A673 (cell line): ENCODE measurements around the gene ACKR2.

Source experiments
- CTCF ChIP-seq: fragments of 300-800, 200-600 bp; sonication (generic); conservative IDR thresholded peaks from 2 replicates; pipeline ENCODE4 v1.5.1; 2017; ENCODE audit warnings: low read depth, mild to moderate bottlenecking, antibody characterized with exemption, low read length, moderate library complexity, mixed read lengths
- EZH2 ChIP-seq: fragments of 200-600 bp; sonication (generic); IDR thresholded peaks from 2 replicates; pipeline ENCODE4 v1.6.1; 2017; ENCODE audit warnings: borderline replicate concordance, low read depth, mild to moderate bottlenecking, mixed read lengths, antibody characterized with exemption, low read length; ENCODE audit not compliant: poor library complexity, severe bottlenecking

DNA sequence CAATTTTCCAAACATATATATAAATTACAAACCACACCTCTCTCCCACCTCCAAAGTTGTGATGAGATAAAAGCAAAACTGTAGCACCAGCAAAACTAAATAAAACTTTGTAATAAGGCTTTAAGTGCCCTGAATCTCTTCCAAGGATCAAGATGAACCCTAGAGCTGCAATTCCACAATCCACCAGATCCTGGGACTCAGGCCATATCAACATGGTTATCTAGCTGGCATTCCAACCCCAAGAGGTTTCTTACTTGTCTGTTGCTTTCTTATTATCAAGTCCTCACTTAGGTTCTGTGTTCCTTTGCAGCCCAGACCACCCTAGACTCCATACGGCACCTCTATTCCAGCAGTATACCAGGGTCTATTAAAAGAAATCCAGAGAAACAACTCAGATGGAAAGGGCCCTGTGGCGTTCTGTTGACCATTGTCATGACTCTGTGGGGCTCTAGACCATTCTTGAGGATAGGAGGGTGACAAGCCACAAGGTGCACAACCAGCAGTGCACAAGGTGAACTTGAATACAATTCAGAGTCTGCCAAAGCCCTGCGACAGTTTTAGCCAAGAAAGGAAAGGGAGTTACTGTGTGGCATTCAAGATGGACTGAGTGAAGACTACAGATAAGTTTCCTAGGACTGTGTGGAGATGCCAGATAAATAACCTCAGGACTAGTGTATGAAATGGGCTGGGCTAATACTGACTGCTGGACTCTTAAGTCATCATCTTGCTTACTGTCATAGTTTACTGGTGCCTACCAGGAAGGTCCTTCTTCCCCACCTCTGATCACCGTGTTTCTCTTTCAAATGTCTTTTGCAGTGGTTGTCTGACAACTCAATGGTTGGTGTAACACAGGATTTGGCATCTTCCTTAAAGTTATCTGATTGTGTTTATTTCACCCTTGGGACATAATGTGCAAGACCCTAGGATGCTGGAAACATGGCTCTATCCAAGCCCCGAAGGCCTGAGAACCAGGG, 27.2 kb downstream of the ACKR2 start:
- TF ChIP-seq CTCF: no peak
- no peak for TF ChIP-seq EZH2
